ENCODE results near the gene LCE5A. TPM values are rescaled to one million over a fixed set of nuclear protein-coding genes. Genes with fewer than 3 reads are reported as not detected.
"Not testable (repeated sequence)": the region's sequence is repeated elsewhere in the genome, so short reads cannot be mapped to it uniquely, and the experiment has no call there.

Gene LCE5A
- total and polyA plus RNA-seq, 2 experiments from 2014 or later, result not detected

GRCh38 chr1:152546704-152547103 lies 36.1 kb downstream of the LCE5A start:
- Histone ChIP-seq H3K4me3 (no peak overlapping the region), H3K27ac (no peak overlapping the region), H3K27me3 (no peaks in the 10 kb centered on the region), H3K9me3 (ENCODE audit: low read depth) (no peaks in the 10 kb centered on the region), H3K4me1 (ENCODE audit: low read depth) (no peaks in the 10 kb centered on the region), H3K36me3 (no peaks in the 10 kb centered on the region)
- DNase-seq (ENCODE audit: low read depth in 1 of 2, low spot score in 1 of 2), result no peak
- TF ChIP-seq CTCF (IDR thresholded peaks at IDR 0.05; ENCODE audit: low read depth, low read length), result no peak

- not testable (repeated sequence) for DNase-seq (ENCODE audit: low read depth in 1 of 2, low spot score in 1 of 2); H3K9me3 ChIP-seq (ENCODE audit: low read depth); H3K36me3 ChIP-seq; H3K27me3 ChIP-seq; H3K27ac ChIP-seq; H3K4me1 ChIP-seq (ENCODE audit: low read depth); H3K4me3 ChIP-seq
Measured at GRCh38 chr1:152548358-152548757, 37.8 kb downstream of the LCE5A start.

Other genes with a start within 250 kb of the LCE5A start
- gene FLG, start 185.6 kb upstream of the LCE5A start, total RNA-seq, result not detected in 2 replicates
- gene FLG, start 185.6 kb upstream of the LCE5A start, polyA plus RNA-seq, result not detected in 2 replicates
- not detected in 2 replicates for gene FLG2, start 150.8 kb upstream of the LCE5A start, total RNA-seq
- gene FLG2, start 150.8 kb upstream of the LCE5A start, polyA plus RNA-seq, result not detected in 2 replicates
- not detected in 2 replicates for gene CRNN, start 96.5 kb upstream of the LCE5A start, total RNA-seq
- not detected in 2 replicates for gene CRNN, start 96.5 kb upstream of the LCE5A start, polyA plus RNA-seq
- not detected in 2 replicates for gene CRCT1, start 3.7 kb downstream of the LCE5A start, total RNA-seq
- not detected in 2 replicates for gene CRCT1, start 3.7 kb downstream of the LCE5A start, polyA plus RNA-seq
- not detected in 2 replicates for gene LCE3E, start 56.0 kb downstream of the LCE5A start, total RNA-seq
- not detected in 2 replicates for gene LCE3E, start 56.0 kb downstream of the LCE5A start, polyA plus RNA-seq
- gene LCE3D, start 69.7 kb downstream of the LCE5A start, total RNA-seq, result not detected in 2 replicates
- not detected in 2 replicates for gene LCE3D, start 69.7 kb downstream of the LCE5A start, polyA plus RNA-seq
- not detected in 2 replicates for gene LCE3C, start 89.4 kb downstream of the LCE5A start, total RNA-seq
- not detected in 2 replicates for gene LCE3C, start 89.4 kb downstream of the LCE5A start, polyA plus RNA-seq
- gene LCE3B, start 103.0 kb downstream of the LCE5A start, total RNA-seq, result not detected in 2 replicates
- not detected in 2 replicates for gene LCE3B, start 103.0 kb downstream of the LCE5A start, polyA plus RNA-seq
- not detected in 2 replicates for gene LCE3A, start 112.3 kb downstream of the LCE5A start, total RNA-seq
- not detected in 2 replicates for gene LCE3A, start 112.3 kb downstream of the LCE5A start, polyA plus RNA-seq
- gene LCE2D, start 152.6 kb downstream of the LCE5A start, total RNA-seq, result not detected in 2 replicates
- gene LCE2D, start 152.6 kb downstream of the LCE5A start, polyA plus RNA-seq, result not detected in 2 replicates
- gene LCE2C, start 164.5 kb downstream of the LCE5A start, total RNA-seq, result not detected in 2 replicates
- not detected in 2 replicates for gene LCE2C, start 164.5 kb downstream of the LCE5A start, polyA plus RNA-seq
- not detected in 2 replicates for gene LCE2B, start 175.3 kb downstream of the LCE5A start, total RNA-seq
- gene LCE2B, start 175.3 kb downstream of the LCE5A start, polyA plus RNA-seq, result not detected in 2 replicates
- gene LCE2A, start 187.5 kb downstream of the LCE5A start, total RNA-seq, result not detected in 2 replicates
- not detected in 2 replicates for gene LCE2A, start 187.5 kb downstream of the LCE5A start, polyA plus RNA-seq
- gene LCE4A, start 197.4 kb downstream of the LCE5A start, total RNA-seq, result not detected in 2 replicates
- not detected in 2 replicates for gene LCE4A, start 197.4 kb downstream of the LCE5A start, polyA plus RNA-seq
- gene KPRP, start 247.2 kb downstream of the LCE5A start, total RNA-seq, result not detected in 2 replicates
- gene KPRP, start 247.2 kb downstream of the LCE5A start, polyA plus RNA-seq, result not detected in 2 replicates

All from cardiac muscle cell (in vitro differentiated cells and primary cell).